Umbilical cord (tissue), 2 donors: ENCODE data around the gene SSMEM1. TPM values are rescaled to one million over a fixed set of nuclear protein-coding genes. Genes with fewer than 3 reads are reported as not detected.
A peak's percentile ranks its signal among the peaks of the same experiment; 100 is the strongest.
"Not testable (repeated sequence)": the region's sequence is repeated elsewhere in the genome, so short reads cannot be mapped to it uniquely, and the experiment has no call there.

Experiments
- DNase-seq: peaks from one replicate; pipeline ENCODE4 v3.0.0-alpha.2; 2015; ENCODE audit warnings: low spot score
- total RNA-seq: library from RNA; depleted of rRNA; stranded (reverse); fragments of >200 nt; gene quantifications from one replicate; pipeline ENCODE4 v1.2.3, GENCODE V29; 2014; ENCODE audit warnings: low replicate concordance; ENCODE audit not compliant: insufficient read depth

SSMEM1 gene
- total RNA-seq, 1 donor from 2014 or later = not detected

- peak; percentile 31 for DNase-seq
Observed at GRCh38 chr7:130210181-130210935, 2.7 kb downstream of the SSMEM1 start.

GRCh38 chr7:130213828-130214227 is 6.2 kb downstream of the SSMEM1 start:
- no peak for DNase-seq

GRCh38 chr7:130216025-130216424 is 8.4 kb downstream of the SSMEM1 start:
- DNase-seq = no peak

- no peak for DNase-seq
Observed at GRCh38 chr7:130216750-130217149, 9.1 kb downstream of the SSMEM1 start.

GRCh38 chr7:130218806-130219620 is 11.4 kb downstream of the SSMEM1 start:
- DNase-seq = no peak

- no peak for DNase-seq
Observed at GRCh38 chr7:130219871-130220270, 12.2 kb downstream of the SSMEM1 start.

- no peak for DNase-seq
Observed at GRCh38 chr7:130221746-130222145, 14.1 kb downstream of the SSMEM1 start.

DNA sequence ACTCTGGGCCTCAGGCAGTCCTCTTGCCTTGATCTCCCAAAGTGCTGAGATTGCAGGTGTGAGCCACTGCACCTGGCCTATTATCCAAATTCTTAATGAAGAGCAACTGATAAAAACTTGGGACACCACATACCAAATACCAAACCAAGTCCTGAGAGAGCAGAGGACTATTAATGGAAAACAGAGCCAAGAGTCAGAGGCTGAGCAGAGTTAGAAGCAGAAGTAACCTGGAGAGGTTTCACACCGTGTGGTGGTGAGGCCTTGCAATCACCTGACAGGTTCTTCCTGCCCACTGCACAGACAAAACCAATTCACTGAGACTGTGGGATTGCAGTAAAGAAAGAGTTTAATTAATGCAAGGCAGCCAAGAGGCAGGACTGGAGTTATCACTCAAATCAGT is 16.0 kb downstream of the SSMEM1 start:
- DNase-seq = no peak

- no peak for DNase-seq
Observed at GRCh38 chr7:130224210-130224609, 16.6 kb downstream of the SSMEM1 start.

DNA sequence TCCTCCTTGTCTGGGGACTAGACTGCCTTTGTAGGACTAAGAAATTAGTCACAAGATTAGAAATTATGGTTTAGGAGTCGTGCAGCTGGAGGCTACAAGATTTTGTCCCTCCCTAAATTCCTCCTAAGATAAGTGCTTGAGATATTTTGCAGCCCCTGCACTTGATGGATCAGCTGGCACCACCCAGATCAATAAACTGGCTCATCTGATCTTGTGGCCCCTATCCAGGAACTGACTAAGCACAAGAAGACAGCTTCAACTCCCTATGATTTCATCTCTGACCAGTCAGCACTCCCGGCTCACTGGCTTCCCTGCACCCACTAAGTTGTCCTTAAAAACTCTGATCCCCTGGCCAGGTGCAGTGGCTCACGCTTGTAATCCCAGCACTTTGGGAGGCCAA is 17.3 kb downstream of the SSMEM1 start:
- DNase-seq = peak; percentile 38

GRCh38 chr7:130226333-130226732 is 18.7 kb downstream of the SSMEM1 start:
- no peak for DNase-seq

DNA sequence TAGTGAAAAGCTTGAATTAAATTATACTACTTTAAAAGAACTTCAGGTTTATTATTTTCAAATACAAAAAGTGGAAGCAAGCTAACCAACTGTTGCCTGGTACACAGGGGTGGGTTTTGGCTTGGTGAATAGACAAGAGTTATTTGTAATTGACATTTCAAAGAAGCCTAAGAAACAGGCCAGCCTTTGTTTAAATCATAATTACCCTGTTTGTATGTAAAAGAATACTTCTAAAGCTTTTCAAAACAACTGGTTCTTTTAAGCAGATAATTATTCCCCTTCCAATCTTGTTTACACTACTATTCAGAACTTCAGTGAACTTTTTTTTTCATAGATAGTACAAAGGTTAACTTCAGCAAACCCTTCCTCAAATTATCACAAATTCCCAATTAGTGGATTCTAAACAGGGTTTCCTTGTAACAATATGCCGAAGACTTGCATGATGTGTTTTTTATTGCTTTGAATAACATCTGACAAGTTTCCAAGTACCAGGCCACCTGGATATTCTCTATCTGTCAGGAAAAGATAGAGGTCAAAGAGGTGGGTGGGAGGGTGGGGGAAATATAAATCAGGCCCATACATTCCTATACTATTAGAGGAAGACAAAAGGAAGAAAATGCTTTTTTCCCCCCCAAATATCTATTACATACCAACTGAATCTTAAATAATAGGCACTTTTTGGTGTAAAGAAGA is 20.4 kb downstream of the SSMEM1 start:
- peak; percentile 43 for DNase-seq

DNA sequence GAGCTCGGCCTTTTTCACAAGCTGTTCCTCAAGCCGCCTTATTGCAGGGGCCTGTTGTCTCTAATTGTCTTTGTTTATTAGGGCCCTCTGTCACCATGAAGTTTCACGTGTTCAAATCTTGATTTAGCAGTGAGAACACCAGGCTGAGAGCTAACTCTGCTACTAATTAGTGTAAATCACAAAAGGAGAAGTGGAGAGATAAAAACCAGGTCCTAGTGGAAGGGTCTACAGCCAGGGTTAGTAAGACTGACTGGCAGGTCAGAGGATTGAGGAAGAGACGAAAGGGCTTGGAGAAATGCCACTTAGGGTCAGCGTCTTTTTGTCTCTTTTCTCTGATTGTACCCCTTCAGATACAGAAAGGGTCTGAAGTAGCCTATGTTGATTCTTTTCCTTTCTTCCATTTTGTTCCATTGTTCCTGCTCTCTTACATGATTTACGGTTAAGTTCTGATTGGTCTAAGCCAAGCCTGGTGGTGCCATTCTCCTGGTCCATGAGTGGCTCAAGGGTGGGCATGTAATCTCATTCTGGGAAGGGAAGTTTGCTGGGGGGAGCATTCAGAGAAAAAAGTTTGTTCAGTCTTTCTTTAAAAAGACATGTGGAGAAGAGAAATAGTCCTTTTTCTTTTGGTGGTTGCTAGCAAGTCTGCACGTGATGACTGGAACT is 21.3 kb downstream of the SSMEM1 start:
- no peak for DNase-seq

DNA sequence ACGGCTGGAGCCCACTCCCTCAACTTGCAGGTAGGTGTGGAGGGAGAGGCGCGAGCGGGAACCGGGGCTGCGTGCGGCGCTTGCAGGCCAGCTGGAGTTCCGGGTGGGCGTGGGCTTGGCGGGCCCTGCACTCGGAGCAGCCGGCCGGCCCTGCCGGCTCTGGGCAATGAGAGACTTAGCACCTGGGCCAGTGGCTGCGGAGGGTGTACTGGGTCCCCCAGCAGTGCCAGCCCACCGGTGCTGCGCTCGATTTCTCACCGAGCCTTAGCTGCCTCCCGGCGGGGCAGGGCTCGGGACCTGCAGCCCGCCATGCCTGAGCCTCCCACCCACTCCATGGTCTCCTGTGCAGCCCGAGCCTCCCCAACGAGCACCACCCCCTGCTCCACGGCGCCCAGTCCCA is 22.3 kb downstream of the SSMEM1 start:
- DNase-seq = not testable (repeated sequence)

- DNase-seq = no peak
Observed at GRCh38 chr7:130231792-130232191, 24.1 kb downstream of the SSMEM1 start.

- no peak for DNase-seq
Observed at GRCh38 chr7:130232209-130232608, 24.5 kb downstream of the SSMEM1 start.

DNA sequence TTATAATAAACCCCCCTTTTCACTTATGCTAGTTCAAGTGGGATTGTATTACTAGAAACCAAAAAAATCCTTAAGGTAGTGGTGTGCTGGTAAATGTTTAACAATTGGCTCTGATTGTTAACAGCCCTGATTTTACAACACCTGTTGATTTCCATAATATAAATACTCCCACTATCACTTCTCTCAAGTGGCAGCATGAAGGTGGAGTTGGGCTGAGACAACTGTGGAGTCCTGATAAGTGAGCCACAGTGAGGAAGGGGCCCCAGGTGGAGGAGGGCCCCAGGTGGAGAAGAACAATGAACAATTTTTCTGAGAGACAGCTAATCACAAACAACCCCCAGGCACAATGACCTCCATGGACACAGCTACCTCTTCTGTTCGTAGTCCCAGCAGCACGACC is 26.4 kb downstream of the SSMEM1 start:
- no peak for DNase-seq

DNA sequence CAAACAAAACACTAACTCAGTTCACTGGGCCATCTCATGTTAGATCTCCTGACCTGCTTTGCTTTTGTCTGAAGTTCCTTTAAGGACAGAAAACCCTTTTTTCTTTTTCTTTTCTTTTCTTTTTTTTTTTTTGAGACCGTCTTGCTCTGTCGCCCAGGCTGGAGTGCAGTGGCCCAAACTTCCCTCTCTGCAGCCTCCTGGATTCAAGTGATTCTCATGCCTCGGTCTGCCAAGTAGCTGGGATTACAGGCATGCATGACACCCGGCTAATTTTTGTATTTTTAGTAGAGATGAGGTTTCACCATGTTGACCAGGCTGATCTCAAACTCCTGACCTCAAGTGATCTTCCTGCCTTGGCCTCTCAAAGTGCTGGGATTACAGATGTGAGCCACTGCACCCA is 28.7 kb downstream of the SSMEM1 start:
- DNase-seq = not testable (repeated sequence)

DNA sequence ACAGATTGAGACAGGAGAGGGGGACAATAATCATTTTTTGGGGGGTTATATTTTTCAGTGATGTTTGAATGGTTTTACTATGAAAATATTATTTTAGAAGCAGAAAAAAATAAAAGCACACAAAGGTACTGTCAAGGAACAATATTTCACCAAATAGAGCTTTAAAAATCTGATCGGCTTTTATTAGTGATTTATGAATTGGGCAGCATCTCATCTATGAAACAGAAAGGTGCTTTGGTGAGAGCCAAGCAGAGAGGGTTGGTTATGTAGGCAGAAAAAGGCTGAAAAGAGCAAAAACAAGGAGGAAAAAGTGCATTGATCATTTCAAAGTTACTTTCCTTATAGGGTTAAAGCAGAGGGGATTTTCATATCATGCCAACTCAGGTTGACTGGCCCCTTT is 32.6 kb downstream of the SSMEM1 start:
- DNase-seq = no peak

DNA sequence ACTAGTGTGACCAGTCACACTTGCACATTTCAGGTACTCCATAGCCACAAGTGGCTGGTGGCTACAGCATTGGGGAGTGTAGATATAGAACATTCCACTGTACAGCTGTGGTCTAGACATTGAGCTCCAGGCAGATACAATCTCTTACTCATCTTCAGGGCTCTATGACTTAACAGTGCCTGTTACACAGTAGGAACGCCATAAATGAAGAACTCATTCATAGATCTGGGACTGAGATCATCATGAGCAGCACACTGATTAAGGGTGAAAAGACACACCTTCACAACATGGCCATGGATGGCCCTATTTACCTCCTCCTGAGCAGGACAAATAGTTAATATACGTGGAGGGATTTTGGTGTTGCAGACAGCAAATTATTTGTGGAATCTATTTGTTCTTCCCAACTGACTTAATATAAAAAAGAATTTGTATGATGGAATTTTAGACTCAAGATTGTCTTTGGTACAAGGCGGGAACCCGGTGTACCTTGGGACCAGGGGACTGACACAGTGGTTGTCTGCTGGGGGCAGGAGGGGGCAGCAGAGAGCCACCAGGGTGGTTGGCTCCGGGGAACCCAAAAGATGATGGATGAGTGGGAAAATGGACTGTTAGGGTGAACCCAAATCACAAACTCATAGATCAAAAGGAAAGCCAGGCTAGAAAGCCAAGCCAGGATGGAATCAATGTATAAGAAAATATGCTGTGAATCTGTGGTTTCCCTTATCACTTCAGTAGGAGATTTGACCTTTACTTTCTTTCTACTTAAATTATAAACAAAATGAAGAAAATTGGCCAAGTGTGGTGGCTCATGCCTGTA is 34.7 kb downstream of the SSMEM1 start:
- peak; percentile 29 for DNase-seq

DNA sequence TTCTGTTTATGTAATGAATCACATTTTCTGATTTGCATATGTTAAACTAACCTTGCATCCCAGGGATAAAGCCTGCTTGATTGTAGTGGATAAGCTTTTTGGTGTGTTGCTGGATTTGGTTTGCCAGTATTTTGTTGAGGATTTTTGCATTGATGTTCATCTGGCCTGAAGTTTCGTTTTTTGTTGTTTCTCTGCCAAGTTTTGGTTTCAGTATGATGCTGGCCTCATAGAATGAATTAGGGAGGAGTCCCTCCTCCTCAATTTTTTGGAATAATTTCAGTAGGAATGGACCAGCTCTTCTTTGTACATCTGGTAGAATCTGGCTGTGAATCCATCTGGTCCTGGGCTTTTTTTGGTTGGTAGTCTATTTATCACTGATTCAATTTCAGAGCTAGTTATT is 35.8 kb downstream of the SSMEM1 start:
- DNase-seq = not testable (repeated sequence)
